Sigmoid colon (tissue), 7 donors: Measurements from ENCODE around the gene CTNND2. TPM values are rescaled to one million over a fixed set of nuclear protein-coding genes. Genes with fewer than 3 reads are reported as not detected.

ENCODE experiments used
- DNase-seq: peaks from one replicate; pipeline ENCODE4 v3.0.0-alpha.2; 2019
- H3K27ac ChIP-seq, 4 donors: fragments of 200-600 bp; sonication (generic); one replicate each; pipeline ENCODE4 v1.5.1; 2016 to 2019; ENCODE audit warnings: mild to moderate bottlenecking in 1 of 4
- H3K27me3 ChIP-seq, 3 donors: fragments of 200-600 bp; sonication (generic); one replicate each; pipeline ENCODE4 v1.5.1; 2019; ENCODE audit warnings: mild to moderate bottlenecking in 1 of 3
- H3K36me3 ChIP-seq, 4 donors: fragments of 200-600 bp; sonication (generic); one replicate each; pipeline ENCODE4 v1.5.1; 2016 to 2019
- H3K4me1 ChIP-seq, 4 donors: fragments of 200-600 bp; sonication (generic); one replicate each; pipeline ENCODE4 v1.5.1; 2017 to 2019
- H3K4me3 ChIP-seq, 4 donors: fragments of 200-600 bp; sonication (generic); one replicate each; pipeline ENCODE4 v1.5.1; 2017 to 2019; ENCODE audit warnings: mild to moderate bottlenecking in 2 of 4, moderate library complexity in 1 of 4
- H3K9me3 ChIP-seq, 4 donors: fragments of 200-600 bp in 3 of 4; sonication (generic) in 3 of 4; one replicate each; pipeline versions ENCODE4 v1.5.1 to v1.6.1; 2013 to 2019
- EP300 ChIP-seq, 4 donors: sonication (generic); formaldehyde crosslinking; IDR thresholded peaks; one replicate each; pipeline ENCODE4 v1.6.1; 2017; ENCODE audit warnings: antibody characterized with exemption in 4 of 4
- POLR2A ChIP-seq, 2 donors: fragments of 450-650 bp; IDR thresholded peaks; one replicate each; pipeline ENCODE4 v1.6.1; 2016; ENCODE audit warnings: antibody characterized with exemption in 2 of 2, mild to moderate bottlenecking in 2 of 2, moderate library complexity in 2 of 2
- POLR2AphosphoS5 ChIP-seq, 4 donors: sonication (generic); formaldehyde crosslinking; IDR thresholded peaks; one replicate each; pipeline ENCODE4 v1.6.1; 2017; ENCODE audit warnings: antibody characterized with exemption in 4 of 4
- whole genome bisulfite sequencing, 2 donors: extraction: QIAGEN DNeasy Blood & Tissue Kit; methylation state at CpG; one replicate each; pipeline ENCODE4 v1.1.7; 2013; 5-methylcytosine and 5-hydroxymethylcytosine counted together
- intact Hi-C: fragments of 100-400 bp; cut with DNase I; formaldehyde crosslinking; loops from one replicate; pipeline ENCODE4 v1.15.1; 2023
- polyA plus RNA-seq, 3 donors: library from polyadenylated mRNA; stranded (reverse); fragments of 200-250 nt; gene quantifications; one replicate each; pipeline ENCODE4 v1.2.3, GENCODE V29; 2013
- total RNA-seq, 4 donors: library from RNA; depleted of rRNA; stranded (reverse); fragments of >200 nt; gene quantifications; one replicate each; pipeline ENCODE4 v1.1.0, GENCODE V29; 2016
- TF ChIP-seq, protein P1 (sequence below), 4 experiments: fragments of 450-650 bp in 3 of 4; fragments of 200-600 bp in 1 of 4; IDR thresholded peaks; one replicate each; pipeline ENCODE4 v1.5.1; 2016 to 2019; ENCODE audit warnings: antibody characterized with exemption in 4 of 4, mild to moderate bottlenecking in 3 of 4, moderate library complexity in 2 of 4
- donor health status: healthy with polysubstance abuse.
- donor health status: Bipolar disorder and iron deficiency.
- donor health status: healthy.

Gene CTNND2
- total and polyA plus RNA-seq, 7 donors = 0.36 to 2.5 (median 0.84) TPM; not detected in 1

DNA sequence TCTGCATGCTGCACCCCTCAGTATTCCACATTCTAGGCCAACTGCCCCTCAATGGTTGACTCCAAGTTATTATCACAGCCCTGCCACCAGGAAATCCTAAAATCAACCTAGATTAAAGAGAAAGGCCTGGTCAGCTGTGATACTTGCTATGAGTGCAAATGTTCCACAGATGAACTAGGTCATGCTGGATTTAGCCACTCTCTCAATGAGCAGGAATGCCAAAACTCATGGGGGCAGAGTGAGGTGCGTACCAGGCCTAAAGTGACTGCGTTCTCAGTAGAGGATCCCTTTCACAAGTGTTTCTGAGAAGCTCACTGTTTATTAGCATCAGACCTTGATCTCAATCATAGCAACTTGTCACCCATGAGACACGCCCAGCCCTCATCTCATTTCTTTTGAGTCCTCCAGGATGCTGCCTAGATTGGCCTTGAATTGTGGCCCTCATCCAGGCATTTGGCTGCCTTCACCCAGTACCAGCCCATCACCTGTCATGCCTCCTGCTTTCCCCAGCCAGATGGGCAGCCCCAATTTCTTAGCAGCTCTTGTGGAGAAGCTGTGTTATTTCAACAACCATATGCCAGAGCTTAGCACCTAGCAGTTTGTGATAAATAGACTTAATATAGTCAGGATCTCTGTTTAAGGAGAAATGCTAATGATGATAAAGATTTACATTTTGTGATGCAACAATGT is 383.9 kb downstream of the CTNND2 start:
- intact Hi-C loops = no loop called here
- TF ChIP-seq POLR2A (IDR thresholded peaks at IDR 0.05) (no peak), POLR2AphosphoS5 (IDR thresholded peaks at IDR 0.05) (no peak), EP300 (IDR thresholded peaks at IDR 0.05) (no peak)
- TF ChIP-seq, protein P1, sequence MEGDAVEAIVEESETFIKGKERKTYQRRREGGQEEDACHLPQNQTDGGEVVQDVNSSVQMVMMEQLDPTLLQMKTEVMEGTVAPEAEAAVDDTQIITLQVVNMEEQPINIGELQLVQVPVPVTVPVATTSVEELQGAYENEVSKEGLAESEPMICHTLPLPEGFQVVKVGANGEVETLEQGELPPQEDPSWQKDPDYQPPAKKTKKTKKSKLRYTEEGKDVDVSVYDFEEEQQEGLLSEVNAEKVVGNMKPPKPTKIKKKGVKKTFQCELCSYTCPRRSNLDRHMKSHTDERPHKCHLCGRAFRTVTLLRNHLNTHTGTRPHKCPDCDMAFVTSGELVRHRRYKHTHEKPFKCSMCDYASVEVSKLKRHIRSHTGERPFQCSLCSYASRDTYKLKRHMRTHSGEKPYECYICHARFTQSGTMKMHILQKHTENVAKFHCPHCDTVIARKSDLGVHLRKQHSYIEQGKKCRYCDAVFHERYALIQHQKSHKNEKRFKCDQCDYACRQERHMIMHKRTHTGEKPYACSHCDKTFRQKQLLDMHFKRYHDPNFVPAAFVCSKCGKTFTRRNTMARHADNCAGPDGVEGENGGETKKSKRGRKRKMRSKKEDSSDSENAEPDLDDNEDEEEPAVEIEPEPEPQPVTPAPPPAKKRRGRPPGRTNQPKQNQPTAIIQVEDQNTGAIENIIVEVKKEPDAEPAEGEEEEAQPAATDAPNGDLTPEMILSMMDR (IDR thresholded peaks at IDR 0.05) = no peak
- no peak overlapping the region for H3K4me3 ChIP-seq
- H3K9me3 ChIP-seq = no peaks in the 10 kb centered on the region
- no peaks in the 10 kb centered on the region for H3K36me3 ChIP-seq
- H3K4me1 ChIP-seq = no peaks in the 10 kb centered on the region
- no peak overlapping the region for H3K27ac ChIP-seq
- DNase-seq = no peak
- WGBS, 2 donors = 94 to 98% methylated on average over 3 of the region's 3 CpGs
- H3K27me3 ChIP-seq = no peaks in the 10 kb centered on the region

DNA sequence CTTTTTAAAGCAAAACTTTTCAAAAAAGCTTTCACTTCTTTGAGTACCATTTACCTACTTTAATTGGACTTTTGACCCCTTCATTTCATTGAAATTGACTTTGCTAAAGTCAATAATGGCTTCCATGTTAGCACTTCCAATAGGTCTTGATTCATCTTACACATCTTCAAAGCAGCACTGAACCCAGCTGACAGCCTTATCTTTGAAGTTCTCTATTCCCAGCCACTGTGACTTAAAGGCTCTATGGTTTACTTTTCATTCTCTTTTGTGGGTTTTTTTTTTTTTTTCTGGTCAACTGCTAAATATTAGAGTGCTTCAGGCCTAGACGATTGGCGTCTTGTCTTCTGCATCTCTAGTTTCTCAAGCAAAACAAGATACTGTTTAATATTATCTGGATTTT is 385.0 kb downstream of the CTNND2 start:
- H3K27ac ChIP-seq = no peak overlapping the region
- H3K4me3 ChIP-seq = no peak overlapping the region
- no peak for DNase-seq
- H3K4me1 ChIP-seq = no peaks in the 10 kb centered on the region
- intact Hi-C loops = no loop called here
- H3K9me3 ChIP-seq = no peaks in the 10 kb centered on the region
- H3K36me3 ChIP-seq = no peaks in the 10 kb centered on the region
- no peak for TF ChIP-seq POLR2AphosphoS5 (IDR thresholded peaks at IDR 0.05)
- TF ChIP-seq, protein P1 (IDR thresholded peaks at IDR 0.05) = no peak
- TF ChIP-seq POLR2A (IDR thresholded peaks at IDR 0.05) = no peak
- TF ChIP-seq EP300 (IDR thresholded peaks at IDR 0.05) = no peak
- no peaks in the 10 kb centered on the region for H3K27me3 ChIP-seq
- 87 to 90% methylated on average over 2 of the region's 2 CpGs for WGBS, 2 donors

DNA sequence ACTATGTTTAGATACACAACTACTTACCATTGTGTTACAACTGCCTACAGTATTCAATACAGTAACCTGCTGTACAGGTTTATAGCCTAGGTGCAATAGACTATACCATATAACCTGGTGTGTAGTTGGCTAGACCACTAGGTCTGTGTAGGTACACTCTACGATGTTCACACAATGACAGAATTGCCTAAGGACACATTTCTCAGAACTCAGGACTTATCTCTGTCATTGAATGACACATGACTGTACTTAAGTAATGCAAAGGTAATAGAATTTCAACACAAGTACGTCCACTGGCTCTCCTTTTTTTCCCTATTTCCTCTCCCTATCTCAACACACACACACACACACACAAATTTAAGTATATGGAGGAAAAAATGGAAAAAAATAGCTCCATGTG is 385.6 kb downstream of the CTNND2 start:
- no peaks in the 10 kb centered on the region for H3K36me3 ChIP-seq
- intact Hi-C loops = no loop called here
- WGBS, 2 donors = 37 to 78% methylated on average over 2 of the region's 2 CpGs
- no peaks in the 10 kb centered on the region for H3K4me1 ChIP-seq
- H3K4me3 ChIP-seq = no peak overlapping the region
- H3K27ac ChIP-seq = no peak overlapping the region
- H3K27me3 ChIP-seq = no peaks in the 10 kb centered on the region
- no peaks in the 10 kb centered on the region for H3K9me3 ChIP-seq
- no peak for TF ChIP-seq POLR2A (IDR thresholded peaks at IDR 0.05)
- no peak for TF ChIP-seq EP300 (IDR thresholded peaks at IDR 0.05)
- no peak for TF ChIP-seq POLR2AphosphoS5 (IDR thresholded peaks at IDR 0.05)
- TF ChIP-seq, protein P1 (IDR thresholded peaks at IDR 0.05) = no peak
- no peak for DNase-seq

DNA sequence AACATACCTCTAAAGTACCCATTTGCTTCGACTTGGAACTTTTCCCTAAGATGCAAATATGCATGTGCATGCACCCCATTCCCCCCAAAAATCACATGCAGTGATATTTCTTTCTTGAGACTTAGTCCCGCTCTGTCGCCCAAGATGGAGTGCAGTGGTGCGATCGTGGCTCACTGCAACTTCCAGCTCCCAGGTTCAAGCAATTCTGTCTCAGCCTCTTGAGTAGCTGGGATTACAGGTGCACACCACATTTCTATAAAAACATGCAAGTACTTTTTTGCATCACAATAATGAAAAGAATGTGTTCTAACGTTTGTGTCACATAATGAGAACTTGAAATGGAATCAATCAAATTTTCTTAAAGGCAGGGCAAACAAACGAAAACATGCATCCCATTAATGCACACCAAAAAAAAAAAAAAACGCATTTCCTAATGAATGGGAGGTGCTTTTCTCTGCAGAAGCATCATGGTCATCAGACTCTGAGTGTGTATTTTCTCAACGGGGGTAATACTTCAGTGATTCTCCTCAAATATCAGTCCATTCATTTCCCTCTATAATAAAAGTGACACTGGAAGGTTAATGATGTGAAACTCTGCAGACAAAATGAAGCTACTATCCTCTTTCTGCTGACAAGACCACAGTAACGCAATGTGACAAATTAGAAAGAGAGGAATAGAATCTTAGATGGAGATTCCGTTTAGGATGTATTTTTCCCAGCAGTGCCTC is 389.4 kb downstream of the CTNND2 start:
- Histone ChIP-seq H3K27me3 (no peaks in the 10 kb centered on the region), H3K36me3 (no peaks in the 10 kb centered on the region), H3K4me1 (no peaks in the 10 kb centered on the region), H3K27ac (no peak overlapping the region), H3K4me3 (no peak overlapping the region), H3K9me3 (no peaks in the 10 kb centered on the region)
- DNase-seq = no peak
- intact Hi-C loops = no loop called here
- TF ChIP-seq POLR2A (IDR thresholded peaks at IDR 0.05) (no peak), EP300 (IDR thresholded peaks at IDR 0.05) (no peak), POLR2AphosphoS5 (IDR thresholded peaks at IDR 0.05) (no peak)
- TF ChIP-seq, protein P1 (IDR thresholded peaks at IDR 0.05) = no peak
- 67 to 79% methylated on average over 11 of the region's 11 CpGs for WGBS, 2 donors
